Activated CD4-positive, alpha-beta T cell treated with anti-CD3 and anti-CD28 coated beads for 4 hours (primary cell): ENCODE results near the gene TMEM120A.

Experiments used
- DNase-seq, 2 donors: peaks; one replicate each; pipeline ENCODE4 v3.0.0-alpha.2; 2020

Gene TMEM120A

DNA sequence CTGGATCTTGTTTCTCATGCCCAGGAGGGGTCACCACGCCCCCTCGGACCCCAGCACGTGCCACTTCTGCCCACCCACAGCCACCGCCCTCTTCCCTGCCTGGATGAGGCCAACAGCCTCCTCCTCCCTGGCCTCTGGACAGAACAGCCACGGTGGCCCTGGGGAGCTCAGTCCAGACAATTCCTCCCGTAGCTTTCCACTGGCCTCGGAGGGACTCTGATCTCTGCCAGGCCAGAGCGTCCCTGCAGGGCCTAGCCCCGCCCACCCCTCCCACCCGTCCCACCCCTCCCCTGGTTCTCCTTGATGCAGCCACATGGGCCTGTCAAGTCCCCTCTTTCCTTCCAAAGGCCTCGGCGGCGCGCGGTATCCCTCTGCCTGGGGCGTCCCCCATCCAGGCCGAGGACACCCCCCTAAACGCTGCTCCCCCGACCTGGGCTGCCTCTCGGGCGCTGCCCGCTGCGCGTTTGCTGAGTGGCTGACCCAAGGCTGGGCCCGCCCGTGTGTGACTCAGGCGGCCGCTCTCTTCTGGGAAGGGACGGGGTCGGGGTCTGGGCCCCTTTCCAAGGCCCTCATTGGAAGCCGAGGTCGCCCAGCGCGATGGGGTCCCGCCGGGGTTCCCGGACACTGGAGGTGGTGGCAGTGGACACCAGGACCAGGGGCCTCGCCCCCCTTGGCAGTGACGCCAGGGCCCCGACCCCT, 557 bp downstream of the TMEM120A start:
- peak in 1 of 2 donors; percentile 9 for DNase-seq

DNA sequence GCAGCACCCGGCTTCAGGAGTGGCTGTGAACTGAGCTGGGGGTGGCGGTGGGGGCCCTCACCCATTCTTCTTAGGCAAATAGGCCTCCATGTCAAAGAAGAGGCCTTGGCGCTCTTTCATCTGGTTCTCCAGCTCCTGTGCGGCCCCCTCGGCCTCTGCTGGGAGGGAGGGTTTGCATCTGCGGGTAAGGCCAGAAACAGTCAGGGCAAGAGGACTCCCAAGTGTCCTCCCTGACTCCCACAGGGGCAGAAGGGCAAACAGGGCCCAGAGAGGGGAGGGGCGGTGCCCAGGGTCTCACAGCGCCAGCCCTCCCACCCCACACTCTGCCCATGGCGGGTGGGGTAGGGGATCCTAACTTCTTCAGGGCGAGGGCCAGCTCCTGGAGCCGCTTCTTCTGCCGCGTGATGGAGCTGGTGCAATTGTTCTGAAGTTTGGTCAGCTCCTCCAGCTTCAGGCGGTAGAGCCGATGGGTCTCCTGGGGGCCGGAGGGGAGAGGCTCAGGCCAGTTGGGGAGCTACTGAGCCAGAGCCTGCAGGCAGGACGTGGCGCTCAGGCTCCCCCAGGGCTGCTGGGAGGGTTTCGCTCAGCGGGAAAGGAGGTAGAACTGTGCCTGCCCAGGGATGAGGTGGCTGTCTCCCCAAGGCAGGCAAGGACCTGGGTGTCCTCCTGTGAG, 2.2 kb downstream of the TMEM120A start:
- no peak for DNase-seq

DNA sequence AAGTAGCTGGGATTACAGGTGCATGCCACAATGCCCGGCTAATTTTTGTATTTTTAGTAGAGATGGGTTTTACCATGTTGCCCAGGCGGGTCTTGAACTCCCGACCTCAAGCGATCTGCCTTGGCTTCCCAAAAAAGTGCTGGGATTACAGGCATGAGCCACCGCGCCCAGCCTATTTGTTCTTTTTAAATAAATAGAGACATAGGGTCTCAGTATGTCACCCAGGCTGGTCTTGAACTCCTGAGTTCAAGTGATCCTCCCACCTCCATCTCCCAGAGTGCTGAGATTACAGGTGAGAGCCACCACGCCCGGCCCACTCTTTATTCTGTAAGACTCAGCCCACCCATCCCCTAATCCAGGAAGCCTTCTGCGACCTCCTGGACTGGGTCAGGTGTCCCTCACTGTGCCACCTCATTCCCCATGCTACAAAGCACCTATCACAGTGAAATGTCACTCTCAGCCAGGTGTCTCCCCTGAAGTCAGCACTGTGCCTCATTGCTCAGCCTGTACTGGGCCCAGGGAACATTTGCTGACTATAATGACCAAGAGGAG, 2.8 kb downstream of the TMEM120A start:
- DNase-seq = no peak

DNA sequence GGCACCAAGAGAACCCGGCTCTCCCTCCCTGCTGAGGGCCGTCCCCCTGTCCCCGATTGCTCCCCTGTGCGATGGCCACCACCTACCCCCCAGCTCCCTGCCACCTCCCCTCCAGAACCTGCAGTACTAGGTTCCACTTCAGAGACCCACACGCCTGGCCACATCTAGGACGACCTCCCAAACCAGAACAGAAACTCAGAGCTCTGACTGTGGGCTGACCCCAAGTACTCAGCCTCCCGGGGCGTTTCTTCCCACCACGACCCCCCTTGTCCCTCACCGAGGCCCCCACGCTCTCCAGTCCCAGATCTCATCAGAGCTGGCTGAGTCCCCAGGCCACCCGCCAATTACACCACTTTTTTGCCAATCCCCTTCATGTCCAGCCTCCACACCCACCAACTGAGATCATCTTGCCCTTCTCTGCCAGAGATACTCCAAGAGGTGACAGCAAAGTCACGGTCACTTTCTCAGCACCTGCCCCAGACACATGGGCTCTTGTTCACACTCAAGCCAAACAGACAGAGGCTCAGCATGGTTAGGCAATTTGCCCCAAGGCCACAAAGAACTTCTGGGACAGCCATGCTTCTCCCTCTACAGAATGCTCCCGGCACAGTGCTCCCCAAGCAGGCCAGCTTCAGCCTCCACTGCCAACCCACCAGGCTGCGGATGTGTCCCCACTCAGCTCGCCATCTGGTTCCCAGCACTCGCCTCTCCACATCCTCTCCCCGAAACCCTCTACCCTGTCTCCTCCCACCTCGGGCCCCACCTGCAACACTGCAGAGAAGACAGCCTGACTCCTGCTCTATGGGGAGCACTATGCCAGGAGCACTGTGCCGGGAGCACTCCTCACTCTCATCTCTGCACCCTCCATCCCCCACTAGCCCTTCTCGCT, 4.7 kb downstream of the TMEM120A start:
- no peak for DNase-seq

DNA sequence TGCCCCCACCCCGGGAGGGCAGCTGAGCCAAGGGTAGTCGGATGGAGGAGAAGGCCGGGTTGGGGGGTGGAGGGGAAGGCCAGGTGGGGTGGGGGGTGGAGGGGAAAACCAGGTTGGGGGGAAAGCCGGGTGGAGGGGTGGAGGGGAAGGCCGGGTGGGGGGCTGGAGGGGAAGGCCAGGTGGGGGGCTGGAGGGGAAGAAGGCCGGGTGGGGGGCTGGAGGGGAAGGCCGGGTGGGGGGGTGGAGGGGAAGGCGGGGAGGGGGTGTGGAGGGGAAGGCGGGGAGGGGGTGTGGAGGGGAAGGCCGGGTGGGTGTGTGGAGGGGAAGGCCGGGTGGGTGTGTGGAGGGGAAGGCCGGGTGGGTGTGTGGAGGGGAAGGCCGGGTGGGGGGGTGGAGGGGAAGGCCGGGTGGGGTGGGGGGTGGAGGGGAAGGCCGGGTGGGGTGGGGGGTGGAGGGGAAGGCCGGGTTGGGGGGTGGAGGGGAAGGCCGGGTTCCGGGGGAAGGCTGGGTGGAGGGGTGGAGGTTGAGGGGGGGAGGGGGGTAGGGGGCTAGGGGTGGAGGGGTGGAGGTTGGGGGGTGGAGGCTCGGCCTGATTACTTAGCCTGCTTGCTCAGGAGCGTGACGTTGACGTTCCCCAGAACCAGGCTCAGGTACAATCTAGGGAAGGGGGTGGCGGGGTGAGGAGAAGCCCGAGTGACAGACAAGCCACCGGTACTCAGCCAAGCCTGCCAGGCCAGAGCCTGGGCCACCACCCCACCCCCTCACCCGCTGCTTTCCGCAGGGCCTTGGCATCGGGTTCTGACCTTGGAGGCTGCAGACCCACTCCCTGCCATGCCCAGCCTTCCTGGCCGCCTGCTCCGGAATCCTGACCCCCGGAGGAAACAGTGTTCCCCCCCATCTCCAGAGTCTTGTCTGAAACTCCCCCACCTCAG, 5.6 kb downstream of the TMEM120A start:
- DNase-seq = no peak

DNA sequence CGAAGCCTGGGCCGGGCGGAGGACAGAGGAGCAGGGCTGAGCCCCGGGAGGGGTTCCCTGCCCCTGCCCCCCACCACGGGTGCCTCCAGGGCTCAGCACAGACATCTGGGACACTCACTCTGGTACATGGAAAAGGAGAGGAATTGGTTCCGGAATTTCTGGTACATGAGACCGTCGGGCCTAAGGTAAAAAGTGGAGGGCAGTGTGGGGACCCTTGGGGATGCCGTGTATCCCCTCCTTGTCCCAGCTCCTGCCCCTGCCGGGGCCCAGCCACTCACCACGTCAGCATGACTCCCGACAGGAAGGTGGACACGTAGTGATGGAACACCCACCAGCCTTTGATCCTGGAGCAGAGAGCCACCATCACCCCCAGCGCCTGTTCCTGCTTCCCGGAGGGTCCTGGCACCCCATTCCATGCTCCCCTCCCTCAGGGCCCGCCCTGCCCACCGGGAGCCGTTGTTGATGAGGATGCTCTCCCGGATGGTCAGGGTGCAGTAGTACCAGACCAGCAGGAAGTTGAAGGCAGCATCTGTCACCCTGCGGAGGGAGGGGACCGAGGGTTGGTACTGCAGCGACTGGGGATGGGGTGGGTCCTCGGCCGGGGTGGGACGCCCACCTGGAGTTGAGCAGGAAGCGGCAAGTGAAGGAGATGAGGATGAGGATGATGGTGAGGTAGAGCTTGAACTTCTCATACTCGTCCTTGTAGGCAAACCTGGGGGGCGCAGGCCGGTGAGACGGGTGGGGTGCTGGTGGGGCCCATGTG, 6.4 kb downstream of the TMEM120A start:
- no peak for DNase-seq

DNA sequence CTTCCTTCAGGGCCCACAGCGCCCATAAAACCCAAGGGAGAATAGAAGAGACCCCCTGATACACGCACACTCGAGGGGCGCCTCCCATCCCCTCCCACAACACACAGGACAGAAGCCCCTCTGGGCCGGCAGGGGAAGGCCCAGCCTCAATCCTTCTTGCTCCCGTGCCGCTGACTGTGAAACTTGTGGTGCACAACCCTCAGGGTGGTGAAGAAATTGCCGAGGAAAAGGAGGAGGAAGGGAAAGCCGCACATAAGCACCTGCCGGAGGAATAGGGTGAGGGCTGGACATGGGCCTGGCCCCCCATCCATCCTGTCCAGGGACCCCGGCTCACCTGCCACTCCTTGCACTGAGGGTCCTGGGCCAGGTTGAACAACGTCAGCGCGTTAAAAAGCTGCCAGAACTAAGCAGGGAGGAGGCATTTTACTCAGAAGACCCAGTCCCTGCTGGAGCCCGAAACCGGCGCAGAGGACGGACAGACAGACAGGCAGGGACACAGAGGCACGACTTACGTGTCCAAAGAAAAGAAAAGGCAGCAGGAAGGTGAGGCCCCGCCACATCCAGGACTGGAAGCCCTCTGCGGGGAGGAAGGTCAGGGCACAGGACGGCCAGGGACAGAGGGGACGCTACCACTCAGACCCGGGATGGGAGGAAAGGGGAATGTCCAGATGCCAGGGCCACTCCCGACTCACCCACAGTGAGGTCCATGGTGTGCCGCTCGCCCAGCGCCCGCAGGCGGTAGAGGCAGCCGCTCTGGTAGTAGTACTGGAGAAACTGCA, 7.2 kb downstream of the TMEM120A start:
- DNase-seq = no peak

DNA sequence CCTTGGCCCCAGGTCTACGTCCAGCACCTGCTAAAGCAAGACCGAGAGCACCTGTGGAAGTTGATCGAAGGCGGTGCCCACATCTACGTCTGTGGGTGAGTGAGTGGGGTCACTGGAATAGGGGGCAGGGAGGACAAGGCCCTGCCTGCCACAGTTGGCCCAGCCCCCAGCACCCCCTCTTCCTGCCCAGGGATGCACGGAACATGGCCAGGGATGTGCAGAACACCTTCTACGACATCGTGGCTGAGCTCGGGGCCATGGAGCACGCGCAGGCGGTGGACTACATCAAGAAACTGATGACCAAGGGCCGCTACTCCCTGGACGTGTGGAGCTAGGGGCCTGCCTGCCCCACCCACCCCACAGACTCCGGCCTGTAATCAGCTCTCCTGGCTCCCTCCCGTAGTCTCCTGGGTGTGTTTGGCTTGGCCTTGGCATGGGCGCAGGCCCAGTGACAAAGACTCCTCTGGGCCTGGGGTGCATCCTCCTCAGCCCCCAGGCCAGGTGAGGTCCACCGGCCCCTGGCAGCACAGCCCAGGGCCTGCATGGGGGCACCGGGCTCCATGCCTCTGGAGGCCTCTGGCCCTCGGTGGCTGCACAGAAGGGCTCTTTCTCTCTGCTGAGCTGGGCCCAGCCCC, 8.1 kb downstream of the TMEM120A start:
- DNase-seq = no peak

DNA sequence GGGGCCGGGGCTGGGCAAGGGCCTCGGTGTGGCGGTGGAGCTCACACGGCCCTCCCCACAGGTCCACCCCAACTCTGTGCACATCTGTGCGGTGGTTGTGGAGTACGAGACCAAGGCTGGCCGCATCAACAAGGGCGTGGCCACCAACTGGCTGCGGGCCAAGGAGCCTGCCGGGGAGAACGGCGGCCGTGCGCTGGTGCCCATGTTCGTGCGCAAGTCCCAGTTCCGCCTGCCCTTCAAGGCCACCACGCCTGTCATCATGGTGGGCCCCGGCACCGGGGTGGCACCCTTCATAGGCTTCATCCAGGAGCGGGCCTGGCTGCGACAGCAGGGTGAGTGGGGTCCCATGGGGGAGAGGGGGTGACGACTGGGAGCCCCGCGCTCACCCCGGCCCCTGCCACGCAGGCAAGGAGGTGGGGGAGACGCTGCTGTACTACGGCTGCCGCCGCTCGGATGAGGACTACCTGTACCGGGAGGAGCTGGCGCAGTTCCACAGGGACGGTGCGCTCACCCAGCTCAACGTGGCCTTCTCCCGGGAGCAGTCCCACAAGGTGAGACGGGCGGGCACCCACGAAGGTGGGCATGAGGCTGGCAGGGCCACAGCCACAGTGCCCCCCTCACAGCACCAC, 8.8 kb downstream of the TMEM120A start:
- no peak for DNase-seq

DNA sequence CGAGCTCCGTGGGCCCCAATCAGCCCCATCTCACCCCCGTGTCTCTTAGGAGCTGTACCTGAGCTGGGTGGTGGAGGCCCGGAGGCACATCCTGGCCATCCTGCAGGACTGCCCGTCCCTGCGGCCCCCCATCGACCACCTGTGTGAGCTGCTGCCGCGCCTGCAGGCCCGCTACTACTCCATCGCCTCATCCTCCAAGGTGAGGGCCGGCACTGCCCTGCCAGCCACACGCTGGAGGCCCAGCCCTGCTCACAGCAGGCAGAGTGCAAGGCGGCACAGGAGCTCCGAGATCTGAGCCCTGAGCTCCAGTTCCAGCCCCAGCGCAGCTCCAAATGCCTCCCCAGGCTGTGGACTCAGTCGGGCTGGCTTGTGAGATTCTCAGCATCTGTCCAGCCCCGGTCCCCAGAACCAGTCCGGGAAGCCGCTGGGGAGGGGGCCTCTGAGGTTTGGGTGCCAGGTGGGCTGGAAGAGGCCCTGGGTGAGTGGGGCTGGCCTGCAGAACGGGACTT, 9.3 kb downstream of the TMEM120A start:
- DNase-seq = no peak

DNA sequence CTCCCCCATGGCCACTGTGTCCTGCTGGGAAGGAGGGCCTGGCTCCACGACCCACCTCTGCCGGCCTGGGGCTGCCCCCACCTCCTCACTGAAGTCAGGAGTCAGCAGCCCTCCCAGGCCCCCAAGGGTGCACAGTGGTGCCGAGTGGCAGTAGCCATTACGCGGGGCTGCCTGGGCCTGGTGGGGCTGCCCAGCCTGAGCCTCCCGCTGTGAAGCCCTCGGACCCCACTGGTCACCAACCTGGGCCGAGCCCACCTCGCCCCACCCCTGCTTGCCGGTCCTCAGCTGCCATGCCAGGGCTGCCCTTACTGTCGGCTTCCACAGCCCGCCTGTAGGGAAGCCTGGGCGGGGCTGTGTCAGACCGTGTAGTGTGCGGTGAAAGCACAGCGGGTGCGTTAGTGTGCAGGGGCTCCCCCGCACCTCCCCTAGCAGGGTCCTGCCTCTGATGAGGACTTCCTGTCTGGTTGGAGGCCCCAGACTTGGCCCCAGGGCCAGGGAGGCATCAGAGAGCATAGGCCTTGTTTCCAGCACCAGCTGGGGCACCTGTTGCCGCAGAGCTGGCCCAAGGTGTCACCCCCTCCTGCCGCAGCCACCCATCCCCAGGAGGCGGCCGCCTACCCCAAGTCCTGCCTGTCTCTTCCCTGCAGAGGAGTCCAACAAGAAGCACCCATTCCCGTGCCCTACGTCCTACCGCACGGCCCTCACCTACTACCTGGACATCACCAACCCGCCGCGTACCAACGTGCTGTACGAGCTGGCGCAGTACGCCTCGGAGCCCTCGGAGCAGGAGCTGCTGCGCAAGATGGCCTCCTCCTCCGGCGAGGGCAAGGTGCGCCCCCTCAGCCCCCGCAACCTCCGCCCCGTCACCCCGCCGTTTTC, 10.0 kb downstream of the TMEM120A start:
- DNase-seq = no peak

DNA sequence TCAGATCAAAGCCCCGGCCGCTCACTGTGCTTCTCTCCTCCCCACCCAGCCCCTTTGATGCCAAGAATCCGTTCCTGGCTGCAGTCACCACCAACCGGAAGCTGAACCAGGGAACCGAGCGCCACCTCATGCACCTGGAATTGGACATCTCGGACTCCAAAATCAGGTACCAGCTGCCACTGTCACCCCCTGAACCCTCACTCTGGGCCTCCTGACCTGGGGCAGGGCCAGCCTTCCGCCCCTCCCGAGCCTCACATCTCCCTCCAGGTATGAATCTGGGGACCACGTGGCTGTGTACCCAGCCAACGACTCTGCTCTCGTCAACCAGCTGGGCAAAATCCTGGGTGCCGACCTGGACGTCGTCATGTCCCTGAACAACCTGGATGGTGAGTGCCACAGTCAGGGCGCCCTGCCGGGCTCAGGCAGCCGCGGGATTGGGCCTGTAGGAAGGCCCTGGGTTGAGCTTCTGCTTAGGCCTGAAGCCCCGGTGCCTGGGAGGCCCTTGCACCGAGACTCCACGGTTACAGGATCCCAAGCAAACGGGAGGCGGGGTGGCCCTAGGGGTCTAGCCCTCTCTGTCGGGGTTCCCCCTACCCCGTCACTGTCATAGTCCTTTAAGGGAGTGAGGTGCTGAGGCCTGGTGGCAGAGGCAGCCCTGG, 10.8 kb downstream of the TMEM120A start:
- no peak for DNase-seq

DNA sequence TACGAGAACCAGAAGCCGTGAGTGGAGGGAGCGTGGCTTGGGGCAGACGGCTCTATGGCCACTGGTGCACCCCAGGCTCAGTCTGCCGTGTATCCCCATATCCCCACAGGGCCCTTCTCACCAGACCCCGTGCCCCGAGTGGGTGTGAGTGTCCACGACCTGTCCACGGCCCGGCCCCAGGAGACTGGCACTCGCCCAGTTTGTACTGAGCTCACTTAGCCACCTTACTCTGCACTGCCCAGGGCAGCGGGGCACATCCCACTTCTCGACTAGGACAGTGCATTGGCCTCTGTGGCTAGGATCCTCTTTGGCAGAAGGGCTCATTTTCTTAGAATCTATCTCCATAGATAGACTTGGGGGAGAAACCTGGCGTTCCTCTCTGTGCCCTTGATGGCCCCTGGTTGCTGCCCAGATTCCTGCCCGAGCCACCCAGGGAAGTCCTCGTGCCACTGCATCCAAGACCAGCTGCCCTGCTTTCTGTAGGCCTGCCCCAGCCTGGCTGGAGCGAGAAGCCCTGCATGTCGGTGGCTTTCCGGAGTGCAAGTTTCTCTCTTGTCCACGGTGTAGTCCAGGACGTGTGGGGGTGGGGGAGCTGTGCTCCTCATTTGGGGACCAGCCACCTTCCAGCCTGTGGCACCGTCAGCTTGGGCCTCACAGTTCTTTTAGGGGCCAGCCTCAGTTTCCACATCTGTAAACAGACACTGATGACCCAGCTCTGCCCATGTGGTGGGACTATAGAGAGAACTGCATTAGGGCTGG, 11.9 kb downstream of the TMEM120A start:
- DNase-seq = no peak

DNA sequence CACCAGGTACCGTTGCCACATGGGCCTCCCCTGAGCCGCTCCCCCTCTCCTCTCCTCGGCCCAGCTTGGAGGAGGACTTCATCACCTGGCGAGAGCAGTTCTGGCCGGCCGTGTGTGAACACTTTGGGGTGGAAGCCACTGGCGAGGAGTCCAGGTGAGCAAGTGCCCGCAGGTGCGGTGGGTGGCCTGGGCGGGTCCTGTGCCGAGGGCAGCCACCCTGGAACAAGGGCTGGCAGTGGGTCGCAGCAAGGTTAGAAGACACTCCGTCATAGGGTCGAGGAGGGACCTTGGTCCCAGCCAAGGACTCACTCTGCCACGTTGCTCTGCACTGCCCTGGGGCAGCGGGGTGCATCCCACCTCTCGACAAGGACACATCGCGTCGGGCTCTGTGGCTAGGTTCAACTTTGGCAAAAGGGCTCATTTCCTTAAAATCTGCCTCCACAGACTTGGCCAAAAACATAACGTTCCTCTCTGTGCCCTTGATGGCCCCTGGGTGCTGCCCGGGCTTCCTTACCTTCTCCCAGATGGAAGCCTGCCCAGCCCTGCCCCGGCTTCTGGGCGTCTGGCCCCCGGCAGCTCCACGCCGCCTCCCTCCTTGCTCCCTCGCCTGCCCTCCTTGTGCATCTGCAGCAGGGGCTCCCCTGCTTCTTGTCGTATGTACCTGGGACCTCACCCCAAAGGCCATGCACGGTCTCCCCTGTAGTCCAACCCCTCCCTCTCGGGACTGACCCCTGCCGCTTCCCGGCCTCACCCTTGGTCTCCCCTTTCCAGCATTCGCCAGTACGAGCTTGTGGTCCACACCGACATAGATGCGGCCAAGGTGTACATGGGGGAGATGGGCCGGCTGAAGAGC, 12.7 kb downstream of the TMEM120A start:
- no peak for DNase-seq

DNA sequence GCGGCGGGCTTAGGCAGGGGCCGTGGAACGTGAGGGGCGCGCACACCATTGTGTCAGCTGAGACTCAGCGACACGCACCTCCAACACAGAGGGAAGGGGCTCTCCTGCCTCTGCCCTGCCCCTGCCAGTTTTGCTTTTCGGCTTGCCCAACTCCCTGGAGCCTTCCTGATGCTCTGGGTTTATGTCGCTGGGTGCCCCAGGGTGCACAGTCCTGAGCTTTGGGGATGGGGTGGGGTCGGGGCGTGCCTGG, 13.3 kb downstream of the TMEM120A start:
- DNase-seq = no peak
